HepG2 (cell line): ENCODE data around the gene ARL4D. TPM values are rescaled to one million over a fixed set of nuclear protein-coding genes. Genes with fewer than 3 reads are reported as not detected.
A peak's percentile ranks its signal among the peaks of the same experiment; 100 is the strongest.

Experiments used
- GATA4 ChIP-seq: sonication (generic); IDR thresholded peaks from 2 replicates; pipeline ENCODE4 v1.6.1; 2016; ENCODE audit warnings: antibody characterized with exemption, low read depth, borderline replicate concordance
- HOXA3 ChIP-seq: sonication (generic); formaldehyde crosslinking; IDR thresholded peaks from 2 replicates; pipeline ENCODE4 v1.5.0; 2020; ENCODE audit warnings: missing genetic modification reagents
- KAT7 ChIP-seq: IDR thresholded peaks from 2 replicates; pipeline ENCODE4 v1.6.1; 2018; ENCODE audit warnings: borderline replicate concordance, missing compliant biosample characterization
- RELA ChIP-seq: sonication (generic); formaldehyde crosslinking; IDR thresholded peaks from 2 replicates; pipeline ENCODE4 v1.4.0; 2020; ENCODE audit warnings: missing genetic modification reagents
- RNF219 ChIP-seq: sonication (generic); formaldehyde crosslinking; IDR thresholded peaks from 2 replicates; pipeline ENCODE4 v1.5.0; 2020; ENCODE audit warnings: mild to moderate bottlenecking, missing genetic modification reagents
- ZFP41 ChIP-seq: sonication (generic); formaldehyde crosslinking; IDR thresholded peaks from 2 replicates; pipeline ENCODE4 v1.4.0; 2020; ENCODE audit warnings: mild to moderate bottlenecking, missing genetic modification reagents, borderline replicate concordance
- ZKSCAN1 ChIP-seq: fragments of 150-350 bp; IDR thresholded peaks from 2 replicates; pipeline ENCODE4 v1.6.1; 2014; ENCODE audit warnings: low read length
- ZMYM3 ChIP-seq: sonication (generic); formaldehyde crosslinking; IDR thresholded peaks from 2 replicates; pipeline ENCODE4 v1.5.1; 2020; ENCODE audit warnings: mild to moderate bottlenecking, missing genetic modification reagents
- ZNF124 ChIP-seq: sonication (generic); formaldehyde crosslinking; IDR thresholded peaks from 2 replicates; pipeline ENCODE4 v1.4.0; 2020; ENCODE audit warnings: missing genetic modification reagents
- ZNF430 ChIP-seq: sonication (generic); formaldehyde crosslinking; IDR thresholded peaks from 2 replicates; pipeline ENCODE4 v1.9.0; 2021; ENCODE audit warnings: mild to moderate bottlenecking, missing genetic modification reagents
- ZNF607 ChIP-seq: sonication (generic); formaldehyde crosslinking; IDR thresholded peaks from 2 replicates; pipeline ENCODE4 v1.5.1; 2020; ENCODE audit warnings: missing genetic modification reagents, mild to moderate bottlenecking, borderline replicate concordance
- ZNF773 ChIP-seq: sonication (generic); formaldehyde crosslinking; IDR thresholded peaks from 2 replicates; pipeline ENCODE4 v1.4.0; 2020; ENCODE audit warnings: missing genetic modification reagents, borderline replicate concordance
- ZNF790 ChIP-seq: sonication (generic); formaldehyde crosslinking; IDR thresholded peaks from 2 replicates; pipeline ENCODE4 v1.8.0; 2022; ENCODE audit warnings: missing genetic modification reagents, mild to moderate bottlenecking, borderline replicate concordance
- polyA plus RNA-seq, 8 experiments: library from polyadenylated mRNA; depleted of rRNA in 3 of 8; stranded (reverse) in 7 of 8; unstranded in 1 of 8; fragments of >200 nt; fragmentation: Illumina TruSeq in 4 of 8; extraction: Trizol in 4 of 8; gene quantifications; 2 replicates each; pipeline versions ENCODE4 v1.2.1 to v1.2.3, GENCODE V29; 2011 to 2016; ENCODE audit warnings: low read depth in 4 of 8, missing spikeins in 1 of 8, mixed read lengths in 1 of 8; ENCODE audit not compliant: insufficient read depth in 1 of 8
- total RNA-seq, 5 experiments: library from RNA; depleted of rRNA; stranded (reverse); fragments of >200 nt; fragmentation: Illumina TruSeq; extraction: Trizol; gene quantifications; 2 replicates each; pipeline ENCODE4 v1.2.3, GENCODE V29; 2016; ENCODE audit warnings: low read depth in 1 of 5
- TF ChIP-seq, protein P1 (sequence below): sonication (generic); formaldehyde crosslinking; IDR thresholded peaks from 2 replicates; pipeline ENCODE4 v1.8.0; 2022; ENCODE audit warnings: missing genetic modification reagents, mild to moderate bottlenecking, moderate library complexity, borderline replicate concordance

ARL4D gene
- total and polyA plus RNA-seq, 2 of the 13 experiments (the other 11 are each of a cell fraction or from before 2014, with no cell fraction given) = 9.0 to 25.9 TPM

DNA sequence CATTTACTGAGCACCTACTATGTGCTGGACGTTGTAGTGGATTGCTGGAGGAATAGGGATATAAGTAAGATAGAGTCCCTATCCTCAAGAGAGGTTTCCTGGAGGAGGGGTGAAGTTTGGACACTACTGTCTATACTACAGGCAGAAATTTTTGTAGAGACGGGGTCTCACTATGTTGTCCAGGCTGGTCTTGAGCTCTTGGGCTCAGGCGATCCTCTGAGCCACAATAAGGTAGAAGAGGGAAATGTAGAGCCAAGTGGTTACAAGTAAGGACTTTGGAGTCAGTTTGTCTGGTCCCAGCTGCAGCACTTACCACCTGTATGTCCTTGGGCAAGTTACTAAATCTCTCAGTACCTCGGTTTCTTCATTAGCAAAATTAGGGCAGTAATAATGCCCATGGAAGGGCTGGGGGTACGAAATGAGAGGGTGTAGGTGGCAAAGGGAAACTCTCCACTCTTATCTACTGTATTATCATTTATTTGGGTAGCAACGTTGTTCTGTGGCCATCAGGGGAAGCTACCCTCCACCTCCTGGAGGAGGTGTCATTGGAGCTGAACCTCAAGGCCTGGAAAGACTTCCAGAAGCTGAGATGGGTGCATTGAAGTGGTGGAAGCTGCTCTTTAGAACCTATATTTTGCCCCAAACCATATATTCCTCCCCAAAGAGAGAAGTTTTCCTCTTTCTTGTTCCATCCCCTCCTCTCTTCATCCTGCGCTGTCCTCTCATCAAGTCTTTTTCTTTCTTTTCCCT is 50.1 kb downstream of the ARL4D start (continued):
- TF ChIP-seq RNF219 (CRISPR knock-in tag) (0 out of 2 replicates have a peak, but pooled peaks have one; percentile 4), RELA (CRISPR knock-in tag) (no peak), ZNF790 (CRISPR knock-in tag) (0 out of 2 replicates have a peak, but pooled peaks have one; percentile 64), ZNF607 (CRISPR knock-in tag) (peak; percentile 81; the same call in 1 of the 2 replicates), HOXA3 (no peak), ZNF124 (CRISPR knock-in tag) (no peak), ZNF430 (CRISPR knock-in tag) (no peak), ZMYM3 (CRISPR knock-in tag) (peak; percentile 88), ZFP41 (CRISPR knock-in tag) (no peak), KAT7 (CRISPR knock-in tag) (0 out of 2 replicates have a peak, but pooled peaks have one; percentile 8), GATA4 (no peak), ZKSCAN1 (peak; percentile 85), ZNF773 (CRISPR knock-in tag) (no peak)
- TF ChIP-seq, protein P1, sequence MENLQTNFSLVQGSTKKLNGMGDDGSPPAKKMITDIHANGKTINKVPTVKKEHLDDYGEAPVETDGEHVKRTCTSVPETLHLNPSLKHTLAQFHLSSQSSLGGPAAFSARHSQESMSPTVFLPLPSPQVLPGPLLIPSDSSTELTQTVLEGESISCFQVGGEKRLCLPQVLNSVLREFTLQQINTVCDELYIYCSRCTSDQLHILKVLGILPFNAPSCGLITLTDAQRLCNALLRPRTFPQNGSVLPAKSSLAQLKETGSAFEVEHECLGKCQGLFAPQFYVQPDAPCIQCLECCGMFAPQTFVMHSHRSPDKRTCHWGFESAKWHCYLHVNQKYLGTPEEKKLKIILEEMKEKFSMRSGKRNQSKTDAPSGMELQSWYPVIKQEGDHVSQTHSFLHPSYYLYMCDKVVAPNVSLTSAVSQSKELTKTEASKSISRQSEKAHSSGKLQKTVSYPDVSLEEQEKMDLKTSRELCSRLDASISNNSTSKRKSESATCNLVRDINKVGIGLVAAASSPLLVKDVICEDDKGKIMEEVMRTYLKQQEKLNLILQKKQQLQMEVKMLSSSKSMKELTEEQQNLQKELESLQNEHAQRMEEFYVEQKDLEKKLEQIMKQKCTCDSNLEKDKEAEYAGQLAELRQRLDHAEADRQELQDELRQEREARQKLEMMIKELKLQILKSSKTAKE = no peak
